ENCODE results near the gene MRPS33. TPM values are rescaled to one million over a fixed set of nuclear protein-coding genes. Genes with fewer than 3 reads are reported as not detected.

The MRPS33 gene
- total and polyA plus RNA-seq, 2 of the 13 experiments (the other 11 are each of a cell fraction or from before 2014, with no cell fraction given) = 50.9 to 91.0 TPM

DNA sequence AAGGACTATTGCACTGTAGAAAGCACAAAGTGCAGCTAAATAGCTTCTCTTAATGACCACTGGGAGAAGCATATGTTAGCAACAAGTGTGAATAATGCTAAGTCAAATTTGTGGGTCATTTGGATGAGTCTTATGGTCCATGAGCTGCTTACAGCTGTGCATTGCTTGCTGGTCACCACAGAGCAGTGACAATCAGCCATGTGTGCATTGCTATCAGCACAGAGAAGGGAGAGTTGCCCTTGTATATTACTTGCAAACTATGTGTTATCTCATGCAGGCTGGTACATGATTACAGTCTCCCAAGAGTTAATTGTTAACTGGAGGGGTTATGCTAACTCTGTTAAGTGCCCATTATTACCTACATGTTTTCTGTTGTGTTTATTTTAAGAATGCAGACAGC is 25.7 kb downstream of the MRPS33 start (continued):
- TF ChIP-seq ZNF816 (CRISPR knock-in tag; IDR thresholded peaks at IDR 0.05; ENCODE audit: borderline replicate concordance) (no peak), ZNF329 (CRISPR knock-in tag; IDR thresholded peaks at IDR 0.05; ENCODE audit: low read depth) (no peak), HNRNPUL1 (IDR thresholded peaks at IDR 0.05; ENCODE audit: low read depth, low read length) (0 out of 2 replicates have a peak, but pooled peaks have one; percentile 41), ZBTB7B (CRISPR knock-in tag; IDR thresholded peaks at IDR 0.05) (0 out of 2 replicates have a peak, but pooled peaks have one; percentile 25), ZNF720 (CRISPR knock-in tag; IDR thresholded peaks at IDR 0.05) (no peak), SSRP1 (CRISPR knock-in tag; IDR thresholded peaks at IDR 0.05) (no peak), STAG1 (CRISPR knock-in tag; IDR thresholded peaks at IDR 0.05) (no peak), ZNF644 (CRISPR knock-in tag; IDR thresholded peaks at IDR 0.05; ENCODE audit: low read depth) (0 out of 2 replicates have a peak, but pooled peaks have one; percentile 21), ELF3 (CRISPR knock-in tag; IDR thresholded peaks at IDR 0.05) (0 out of 2 replicates have a peak, but pooled peaks have one; percentile 14), FOXA3 (CRISPR knock-in tag; IDR thresholded peaks at IDR 0.05) (peak; percentile 47), CBX5 (CRISPR knock-in tag; IDR thresholded peaks at IDR 0.05; ENCODE audit: borderline replicate concordance) (0 out of 2 replicates have a peak, but pooled peaks have one; percentile 26), ZNF75D (CRISPR knock-in tag; IDR thresholded peaks at IDR 0.05; ENCODE audit: borderline replicate concordance) (no peak), JUND (CRISPR knock-in tag; IDR thresholded peaks at IDR 0.05) (no peak), ZNF333 (CRISPR knock-in tag; IDR thresholded peaks at IDR 0.05; ENCODE audit: borderline replicate concordance) (no peak), MAZ (IDR thresholded peaks at IDR 0.05; ENCODE audit: borderline replicate concordance, low read depth, low read length) (no peak), MAZ (CRISPR knock-in tag; IDR thresholded peaks at IDR 0.05; ENCODE audit: low read depth) (no peak), ZNF33B (CRISPR knock-in tag; IDR thresholded peaks at IDR 0.05) (no peak), ZNF121 (CRISPR knock-in tag; IDR thresholded peaks at IDR 0.05) (no peak), ZNF160 (CRISPR knock-in tag; IDR thresholded peaks at IDR 0.05) (no peak), GATAD2A (CRISPR knock-in tag; IDR thresholded peaks at IDR 0.05) (peak; percentile 70), CREB1 (IDR thresholded peaks at IDR 0.05) (no peak), CREB1 (CRISPR knock-in tag; IDR thresholded peaks at IDR 0.05) (peak; percentile 14; the same call in 1 of the 2 replicates)
- TF ChIP-seq, protein P1, sequence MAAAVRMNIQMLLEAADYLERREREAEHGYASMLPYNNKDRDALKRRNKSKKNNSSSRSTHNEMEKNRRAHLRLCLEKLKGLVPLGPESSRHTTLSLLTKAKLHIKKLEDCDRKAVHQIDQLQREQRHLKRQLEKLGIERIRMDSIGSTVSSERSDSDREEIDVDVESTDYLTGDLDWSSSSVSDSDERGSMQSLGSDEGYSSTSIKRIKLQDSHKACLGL (CRISPR knock-in tag; IDR thresholded peaks at IDR 0.05) = no peak
- TF ChIP-seq, protein P2, sequence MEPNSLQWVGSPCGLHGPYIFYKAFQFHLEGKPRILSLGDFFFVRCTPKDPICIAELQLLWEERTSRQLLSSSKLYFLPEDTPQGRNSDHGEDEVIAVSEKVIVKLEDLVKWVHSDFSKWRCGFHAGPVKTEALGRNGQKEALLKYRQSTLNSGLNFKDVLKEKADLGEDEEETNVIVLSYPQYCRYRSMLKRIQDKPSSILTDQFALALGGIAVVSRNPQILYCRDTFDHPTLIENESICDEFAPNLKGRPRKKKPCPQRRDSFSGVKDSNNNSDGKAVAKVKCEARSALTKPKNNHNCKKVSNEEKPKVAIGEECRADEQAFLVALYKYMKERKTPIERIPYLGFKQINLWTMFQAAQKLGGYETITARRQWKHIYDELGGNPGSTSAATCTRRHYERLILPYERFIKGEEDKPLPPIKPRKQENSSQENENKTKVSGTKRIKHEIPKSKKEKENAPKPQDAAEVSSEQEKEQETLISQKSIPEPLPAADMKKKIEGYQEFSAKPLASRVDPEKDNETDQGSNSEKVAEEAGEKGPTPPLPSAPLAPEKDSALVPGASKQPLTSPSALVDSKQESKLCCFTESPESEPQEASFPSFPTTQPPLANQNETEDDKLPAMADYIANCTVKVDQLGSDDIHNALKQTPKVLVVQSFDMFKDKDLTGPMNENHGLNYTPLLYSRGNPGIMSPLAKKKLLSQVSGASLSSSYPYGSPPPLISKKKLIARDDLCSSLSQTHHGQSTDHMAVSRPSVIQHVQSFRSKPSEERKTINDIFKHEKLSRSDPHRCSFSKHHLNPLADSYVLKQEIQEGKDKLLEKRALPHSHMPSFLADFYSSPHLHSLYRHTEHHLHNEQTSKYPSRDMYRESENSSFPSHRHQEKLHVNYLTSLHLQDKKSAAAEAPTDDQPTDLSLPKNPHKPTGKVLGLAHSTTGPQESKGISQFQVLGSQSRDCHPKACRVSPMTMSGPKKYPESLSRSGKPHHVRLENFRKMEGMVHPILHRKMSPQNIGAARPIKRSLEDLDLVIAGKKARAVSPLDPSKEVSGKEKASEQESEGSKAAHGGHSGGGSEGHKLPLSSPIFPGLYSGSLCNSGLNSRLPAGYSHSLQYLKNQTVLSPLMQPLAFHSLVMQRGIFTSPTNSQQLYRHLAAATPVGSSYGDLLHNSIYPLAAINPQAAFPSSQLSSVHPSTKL (CRISPR knock-in tag; IDR thresholded peaks at IDR 0.05) = peak; percentile 37; the same call in 1 of the 2 replicates
- TF ChIP-seq, protein P3, sequence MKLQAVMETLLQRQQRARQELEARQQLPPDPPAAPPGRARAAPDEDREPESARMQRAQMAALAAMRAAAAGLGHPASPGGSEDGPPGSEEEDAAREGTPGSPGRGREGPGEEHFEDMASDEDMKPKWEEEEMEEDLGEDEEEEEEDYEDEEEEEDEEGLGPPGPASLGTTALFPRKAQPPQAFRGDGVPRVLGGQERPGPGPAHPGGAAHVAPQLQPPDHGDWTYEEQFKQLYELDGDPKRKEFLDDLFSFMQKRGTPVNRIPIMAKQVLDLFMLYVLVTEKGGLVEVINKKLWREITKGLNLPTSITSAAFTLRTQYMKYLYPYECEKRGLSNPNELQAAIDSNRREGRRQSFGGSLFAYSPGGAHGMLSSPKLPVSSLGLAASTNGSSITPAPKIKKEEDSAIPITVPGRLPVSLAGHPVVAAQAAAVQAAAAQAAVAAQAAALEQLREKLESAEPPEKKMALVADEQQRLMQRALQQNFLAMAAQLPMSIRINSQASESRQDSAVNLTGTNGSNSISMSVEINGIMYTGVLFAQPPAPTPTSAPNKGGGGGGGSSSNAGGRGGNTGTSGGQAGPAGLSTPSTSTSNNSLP (IDR thresholded peaks at IDR 0.05; ENCODE audit: low read depth, low read length) = peak; percentile 63; the same call in 1 of the 2 replicates
- TF ChIP-seq, protein P4, sequence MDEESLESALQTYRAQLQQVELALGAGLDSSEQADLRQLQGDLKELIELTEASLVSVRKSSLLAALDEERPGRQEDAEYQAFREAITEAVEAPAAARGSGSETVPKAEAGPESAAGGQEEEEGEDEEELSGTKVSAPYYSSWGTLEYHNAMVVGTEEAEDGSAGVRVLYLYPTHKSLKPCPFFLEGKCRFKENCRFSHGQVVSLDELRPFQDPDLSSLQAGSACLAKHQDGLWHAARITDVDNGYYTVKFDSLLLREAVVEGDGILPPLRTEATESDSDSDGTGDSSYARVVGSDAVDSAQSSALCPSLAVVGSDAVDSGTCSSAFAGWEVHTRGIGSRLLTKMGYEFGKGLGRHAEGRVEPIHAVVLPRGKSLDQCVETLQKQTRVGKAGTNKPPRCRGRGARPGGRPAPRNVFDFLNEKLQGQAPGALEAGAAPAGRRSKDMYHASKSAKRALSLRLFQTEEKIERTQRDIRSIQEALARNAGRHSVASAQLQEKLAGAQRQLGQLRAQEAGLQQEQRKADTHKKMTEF (CRISPR knock-in tag; IDR thresholded peaks at IDR 0.05) = peak; percentile 51; the same call in 1 of the 2 replicates

All from HepG2 (cell line).